Liver (tissue), 3 donors: ENCODE data around the gene GTPBP1.

Experiments
- CTCF ChIP-seq: fragments of 150-350 bp; IDR thresholded peaks from 2 replicates; pipeline ENCODE4 v1.5.1; 2017; ENCODE audit warnings: improper control_type of control experiment, low read depth, low read length; ENCODE audit not compliant: missing input control
- REST ChIP-seq: IDR thresholded peaks from 2 replicates; pipeline ENCODE4 v1.6.1; 2016; ENCODE audit warnings: antibody characterized with exemption, mild to moderate bottlenecking
- SP1 ChIP-seq: IDR thresholded peaks from 2 replicates; pipeline ENCODE4 v1.6.1; 2018; ENCODE audit warnings: antibody characterized with exemption, mild to moderate bottlenecking
- donor health status: healthy.
- donor health status: healthy.

DNA sequence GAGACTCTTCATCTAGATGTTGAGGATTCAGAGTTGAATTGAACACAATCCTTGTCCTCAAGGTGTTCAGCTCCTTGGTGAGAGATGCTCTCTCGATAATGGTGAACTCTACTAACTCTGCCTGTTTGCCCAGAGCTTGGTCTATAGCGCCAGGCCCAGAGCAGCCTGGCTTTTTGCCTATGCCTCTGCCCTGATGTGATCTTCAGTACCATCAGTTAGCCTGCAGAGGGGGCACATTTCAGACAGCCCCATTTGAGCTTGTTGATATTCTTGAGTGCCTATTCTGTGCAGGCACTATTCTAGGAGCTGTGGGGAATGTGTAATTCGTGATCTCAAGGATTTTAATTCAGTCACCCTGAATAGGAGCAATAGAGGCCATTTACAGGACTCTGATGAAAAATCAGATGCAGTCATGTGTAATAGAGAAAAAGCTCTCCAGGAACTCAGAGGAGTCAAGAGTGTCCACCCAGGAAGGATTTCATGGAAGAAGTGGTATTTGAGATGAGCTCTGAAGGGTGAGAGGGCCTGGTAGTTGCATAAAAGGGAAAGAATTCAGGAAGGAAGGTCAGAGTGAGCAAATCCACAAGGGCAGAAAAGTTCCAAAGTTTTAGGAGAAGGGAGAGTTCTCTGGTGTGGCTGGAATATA, 19.3 kb downstream of the GTPBP1 start:
- TF ChIP-seq CTCF (peak; percentile 56), SP1 (no peak), REST (no peak)
